Measurements from ENCODE around the gene ARMC8.

GRCh38 chr3:138200424-138200823 is 13.3 kb downstream of the ARMC8 start:
- TF ChIP-seq REST (IDR thresholded peaks at IDR 0.05; ENCODE audit: insufficient replicate concordance, low read depth) (no peak), CTCF (IDR thresholded peaks at IDR 0.05; ENCODE audit: insufficient read depth, low read length) (no peak), POLR2AphosphoS5 (IDR thresholded peaks at IDR 0.05; ENCODE audit: low read depth) (no peak), GABPA (IDR thresholded peaks at IDR 0.05; ENCODE audit: low read depth) (no peak)

All from HL-60 (cell line).